Neuronal stem cell (in vitro differentiated cells): ENCODE results near the gene KCNQ1.

Experiments
- DNase-seq: peaks from one replicate; pipeline ENCODE4 v3.0.0-alpha.2; 2013; ENCODE audit warnings: low spot score
- H2AFZ ChIP-seq: one replicate; pipeline ENCODE4 v1.6.1; 2013; ENCODE audit warnings: mild to moderate bottlenecking, low read length, inconsistent platforms
- H2AK5ac ChIP-seq: 2 replicates; pipeline ENCODE4 v1.6.1; 2013; ENCODE audit warnings: low read depth, mild to moderate bottlenecking, inconsistent platforms, low read length, moderate library complexity, mixed read lengths
- H2BK120ac ChIP-seq: 2 replicates; pipeline ENCODE4 v1.6.1; 2013; ENCODE audit warnings: low read depth, mild to moderate bottlenecking, inconsistent platforms, low read length, moderate library complexity, mixed read lengths
- H2BK12ac ChIP-seq: one replicate; pipeline ENCODE4 v1.6.1; 2013; ENCODE audit warnings: low read length, inconsistent platforms
- H2BK15ac ChIP-seq: 2 replicates; pipeline ENCODE4 v1.6.1; 2013; ENCODE audit warnings: mild to moderate bottlenecking, low read length, inconsistent platforms, mixed read lengths
- H2BK5ac ChIP-seq: one replicate; pipeline ENCODE4 v1.6.1; 2013; ENCODE audit warnings: inconsistent platforms, mild to moderate bottlenecking, low read length, moderate library complexity
- H3K14ac ChIP-seq: one replicate; pipeline ENCODE4 v1.6.1; 2013; ENCODE audit warnings: low read length, inconsistent platforms
- H3K18ac ChIP-seq: 2 replicates; pipeline ENCODE4 v1.6.1; 2013; ENCODE audit warnings: low read length, inconsistent platforms
- H3K23ac ChIP-seq: 2 replicates; pipeline ENCODE4 v1.6.1; 2013; ENCODE audit warnings: low read depth, mild to moderate bottlenecking, mixed read lengths, low read length, inconsistent platforms; ENCODE audit not compliant: poor library complexity
- H3K27ac ChIP-seq: replicated peaks from 3 replicates; pipeline ENCODE4 v1.5.1; 2013; ENCODE audit warnings: low read length, inconsistent platforms
- H3K27me3 ChIP-seq, 3 experiments: 2 replicates each; pipeline ENCODE4 v1.6.1; 2013; ENCODE audit warnings: low read length in 3 of 3, mild to moderate bottlenecking in 2 of 3, inconsistent platforms in 1 of 3, low read depth in 1 of 3, mixed read lengths in 1 of 3, moderate library complexity in 1 of 3; ENCODE audit not compliant: control insufficient read depth in 3 of 3, insufficient read depth in 3 of 3
- H3K36me3 ChIP-seq, 2 donors: replicated peaks in 1 of 2; 2 replicates each; pipeline ENCODE4 v1.6.1; 2013; ENCODE audit warnings: low read length in 2 of 2; ENCODE audit not compliant: control insufficient read depth in 2 of 2, insufficient read depth in 2 of 2
- H3K4ac ChIP-seq: 2 replicates; pipeline ENCODE4 v1.6.1; 2013; ENCODE audit warnings: inconsistent platforms, mild to moderate bottlenecking, low read length, moderate library complexity
- H3K4me1 ChIP-seq, 2 donors: 1 replicate in 1 of 2; 2 replicates in 1 of 2; pipeline ENCODE4 v1.6.1; 2013; ENCODE audit warnings: low read length in 2 of 2, low read depth in 1 of 2; ENCODE audit not compliant: control insufficient read depth in 2 of 2, insufficient read depth in 1 of 2
- H3K4me2 ChIP-seq: one replicate; pipeline ENCODE4 v1.6.1; 2013; ENCODE audit warnings: mild to moderate bottlenecking, low read length, inconsistent platforms; ENCODE audit not compliant: insufficient read depth, poor library complexity, severe bottlenecking
- H3K4me3 ChIP-seq, 2 donors: 2 replicates each; pipeline ENCODE4 v1.5.1; 2013; ENCODE audit warnings: low read length in 2 of 2, mild to moderate bottlenecking in 2 of 2, inconsistent platforms in 1 of 2, moderate library complexity in 1 of 2
- H3K79me1 ChIP-seq: one replicate; pipeline ENCODE4 v1.6.1; 2013; ENCODE audit warnings: low read depth, mild to moderate bottlenecking, inconsistent platforms, low read length, moderate library complexity
- H3K9ac ChIP-seq: one replicate; pipeline ENCODE4 v1.6.1; 2013; ENCODE audit warnings: mild to moderate bottlenecking, low read depth, low read length, inconsistent platforms; ENCODE audit not compliant: poor library complexity
- H3K9me3 ChIP-seq, 2 donors: replicated peaks in 1 of 2; 2 replicates each; pipeline versions ENCODE3 to v1.6.1; 2013; ENCODE audit warnings: low read length in 2 of 2, mild to moderate bottlenecking in 2 of 2, inconsistent platforms in 1 of 2, low read depth in 1 of 2, mixed read lengths in 1 of 2, moderate library complexity in 1 of 2; ENCODE audit not compliant: control insufficient read depth in 2 of 2, insufficient read depth in 1 of 2
- H4K8ac ChIP-seq: one replicate; pipeline ENCODE4 v1.6.1; 2013; ENCODE audit warnings: low read depth, mild to moderate bottlenecking, inconsistent platforms, low read length, moderate library complexity
- H4K91ac ChIP-seq: one replicate; pipeline ENCODE4 v1.6.1; 2013; ENCODE audit warnings: low read length, low read depth, mild to moderate bottlenecking, inconsistent platforms; ENCODE audit not compliant: poor library complexity
- WGBS, 2 donors: extraction: QIAGEN DNeasy Blood & Tissue Kit; methylation state at CpG; one replicate each; pipeline ENCODE4 v1.1.7; 2013; ENCODE audit warnings: missing lambda C conversion rate in 2 of 2, mixed read lengths in 1 of 2; ENCODE audit not compliant: insufficient read length in 2 of 2, insufficient replicate concordance in 1 of 2; ENCODE audit errors: extremely low coverage in 2 of 2; 5-methylcytosine and 5-hydroxymethylcytosine counted together

Gene KCNQ1

GRCh38 chr11:2770761-2771301, 326.0 kb downstream of the KCNQ1 start:
- Histone ChIP-seq H3K23ac (peak overlapping the region; percentile 39), H3K14ac (no peak overlapping the region), H3K4me1 (peaks cover 0 to 2% of the 10 kb centered on the region in 2 donors), H3K79me1 (no peaks in the 10 kb centered on the region), H3K18ac (peak overlapping the region; percentile 74), H3K4me3 (no peak overlapping the region), H4K91ac (no peak overlapping the region), H3K9ac (no peak overlapping the region), H2AFZ (no peak overlapping the region), H2BK12ac (peak overlapping the region; percentile 19), H2AK5ac (peak overlapping the region; percentile 80), H3K36me3 (peaks cover 0 to 1% of the 10 kb centered on the region in 2 donors), H4K8ac (no peak overlapping the region), H2BK120ac (no peak overlapping the region), H2BK15ac (peak overlapping the region; percentile 92), H3K4ac (no peak overlapping the region), H3K9me3 (no peaks in the 10 kb centered on the region), H3K4me2 (no peak overlapping the region), H2BK5ac (peak overlapping the region; percentile 6), H3K27me3 (peaks cover 0 to 45% (median 0%) of the 10 kb centered on the region in 3 experiments), H3K27ac (no peak overlapping the region)
- DNase-seq: no peak
- WGBS, 2 donors: no CpG with 5 or more reads among the region's 9 CpGs

- Histone ChIP-seq H3K14ac (no peak overlapping the region), H3K9ac (peak overlapping the region; percentile 50), H2AFZ (no peak overlapping the region), H3K4me2 (no peak overlapping the region), H3K23ac (no peak overlapping the region), H3K36me3 (no peaks in the 10 kb centered on the region), H3K4me1 (peaks cover 0 to 2% of the 10 kb centered on the region in 2 donors), H2AK5ac (peak overlapping the region; percentile 58), H3K27me3 (peaks cover 0 to 52% (median 0%) of the 10 kb centered on the region in 3 experiments), H4K8ac (no peak overlapping the region), H2BK12ac (no peak overlapping the region), H3K4me3 (no peak overlapping the region), H3K18ac (peak overlapping the region; percentile 72), H3K9me3 (no peaks in the 10 kb centered on the region), H2BK120ac (no peak overlapping the region), H3K79me1 (no peaks in the 10 kb centered on the region), H3K4ac (no peak overlapping the region), H2BK15ac (peak overlapping the region; percentile 92), H4K91ac (no peak overlapping the region), H2BK5ac (peak overlapping the region; percentile 27), H3K27ac (no peak overlapping the region)
- DNase-seq: no peak
- no CpG with 5 or more reads among the region's 12 CpGs for WGBS, 2 donors
Observed at GRCh38 chr11:2771758-2772466, 327.1 kb downstream of the KCNQ1 start.

GRCh38 chr11:2772544-2773031, 327.8 kb downstream of the KCNQ1 start:
- H3K79me1 ChIP-seq: no peaks in the 10 kb centered on the region
- no peak overlapping the region for H3K27ac ChIP-seq
- no peak for DNase-seq
- H2BK15ac ChIP-seq: peak overlapping the region; percentile 92
- no peaks in the 10 kb centered on the region for H3K9me3 ChIP-seq
- H2BK5ac ChIP-seq: no peak overlapping the region
- peak overlapping the region; percentile 1 for H3K14ac ChIP-seq
- H3K23ac ChIP-seq: no peak overlapping the region
- H3K9ac ChIP-seq: peak overlapping the region; percentile 68
- peaks cover 0 to 54% (median 0%) of the 10 kb centered on the region in 3 experiments for H3K27me3 ChIP-seq
- no peak overlapping the region for H2AFZ ChIP-seq
- H3K18ac ChIP-seq: peak overlapping the region; percentile 72
- no peak overlapping the region for H3K4ac ChIP-seq
- no peak overlapping the region for H4K8ac ChIP-seq
- H3K4me1 ChIP-seq: peaks cover 0 to 2% of the 10 kb centered on the region in 2 donors
- H2AK5ac ChIP-seq: peak overlapping the region; percentile 51
- no CpG with 5 or more reads among the region's 7 CpGs for WGBS, 2 donors
- H2BK120ac ChIP-seq: no peak overlapping the region
- no peak overlapping the region for H4K91ac ChIP-seq
- no peak overlapping the region for H2BK12ac ChIP-seq
- H3K4me2 ChIP-seq: no peak overlapping the region
- no peak overlapping the region for H3K4me3 ChIP-seq
- H3K36me3 ChIP-seq: no peaks in the 10 kb centered on the region
